ENCODE data around the gene PCDHGC3. TPM values are rescaled to one million over a fixed set of nuclear protein-coding genes. Genes with fewer than 3 reads are reported as not detected.

Gene PCDHGC3
- total RNA-seq, 1 donor from 2014 or later: 51.4 TPM

- Histone ChIP-seq H3K27ac (no peak overlapping the region), H3K9me3 (no peaks in the 10 kb centered on the region), H3K36me3 (no peaks in the 10 kb centered on the region), H3K4me3 (peak overlapping the region in 1 of 2 donors; percentile 83), H3K27me3 (no peaks in the 10 kb centered on the region), H3K4me1 (peaks cover 25 to 57% of the 10 kb centered on the region in 2 donors)
- TF ChIP-seq CTCF (IDR thresholded peaks at IDR 0.05): no peak
- no peak for DNase-seq (ENCODE audit: low spot score in 2 of 2)
- intact Hi-C loops (cut with DNase I): loop anchor here (5.0 kb wide), 1 partner anchor 138 kb away; the partner anchor contains the start of gene DIAPH1
These were observed 4.0 kb downstream of the PCDHGC3 start for GRCh38 chr5:141479776-141480175.

GRCh38 chr5:141483902-141484301, 8.1 kb downstream of the PCDHGC3 start:
- DNase-seq (ENCODE audit: low spot score in 2 of 2): no peak
- intact Hi-C loops (cut with DNase I): no loop called here
- H3K27ac ChIP-seq: no peak overlapping the region
- H3K4me3 ChIP-seq: peak overlapping the region; percentile 45 to 62
- H3K27me3 ChIP-seq: no peaks in the 10 kb centered on the region
- H3K9me3 ChIP-seq: no peaks in the 10 kb centered on the region
- no peak for TF ChIP-seq CTCF (IDR thresholded peaks at IDR 0.05)
- H3K4me1 ChIP-seq: peaks cover 18 to 45% of the 10 kb centered on the region in 2 donors
- peaks cover 4 to 9% of the 10 kb centered on the region in 2 donors for H3K36me3 ChIP-seq

- intact Hi-C loops (cut with DNase I): no loop called here
- TF ChIP-seq CTCF (IDR thresholded peaks at IDR 0.05): no peak
- no peaks in the 10 kb centered on the region for H3K27me3 ChIP-seq
- H3K9me3 ChIP-seq: no peaks in the 10 kb centered on the region
- H3K36me3 ChIP-seq: peaks cover 4 to 9% of the 10 kb centered on the region in 2 donors
- H3K4me1 ChIP-seq: peaks cover 18 to 45% of the 10 kb centered on the region in 2 donors
- H3K4me3 ChIP-seq: peak overlapping the region; percentile 45 to 62
- H3K27ac ChIP-seq: no peak overlapping the region
- no peak for DNase-seq (ENCODE audit: low spot score in 2 of 2)
These were observed 8.5 kb downstream of the PCDHGC3 start for GRCh38 chr5:141484310-141484640.

GRCh38 chr5:141484641-141485311, 9.0 kb downstream of the PCDHGC3 start, which contains the start of gene PCDHGC4:
Gene PCDHGC4 (plus strand): TSS chr5:141485030. CDS start chr5:141485174, 144 bp downstream.
- H3K27ac ChIP-seq: peak within 1 kb of the TSS in 1 of 2 donors; percentile 31
- intact Hi-C loops (cut with DNase I): no loop called here
- no peaks in the 10 kb centered on the region for H3K9me3 ChIP-seq
- H3K4me3 ChIP-seq: peak within 1 kb of the TSS; percentile 45 to 62
- peaks cover 4 to 9% of the 10 kb centered on the region in 2 donors for H3K36me3 ChIP-seq
- DNase-seq (ENCODE audit: low spot score in 2 of 2): no peak
- H3K27me3 ChIP-seq: no peaks in the 10 kb centered on the region
- no peak for TF ChIP-seq CTCF (IDR thresholded peaks at IDR 0.05)
- peaks cover 15 to 44% of the 10 kb centered on the region in 2 donors for H3K4me1 ChIP-seq

GRCh38 chr5:141485321-141486055, 9.7 kb downstream of the PCDHGC3 start:
- H3K4me3 ChIP-seq: peak overlapping the region; percentile 45 to 62
- H3K4me1 ChIP-seq: peaks cover 12 to 37% of the 10 kb centered on the region in 2 donors
- no peak for TF ChIP-seq CTCF (IDR thresholded peaks at IDR 0.05)
- no peak for DNase-seq (ENCODE audit: low spot score in 2 of 2)
- no peaks in the 10 kb centered on the region for H3K27me3 ChIP-seq
- H3K36me3 ChIP-seq: peaks cover 9% of the 10 kb centered on the region in 2 donors
- no peak overlapping the region for H3K27ac ChIP-seq
- intact Hi-C loops (cut with DNase I): no loop called here
- H3K9me3 ChIP-seq: no peaks in the 10 kb centered on the region
